ENCODE results near the gene LAMB3. TPM values are rescaled to one million over a fixed set of nuclear protein-coding genes. Genes with fewer than 3 reads are reported as not detected.

Gene LAMB3
- total and polyA plus RNA-seq, 10 of the 15 experiments (the other 5 are each of a cell fraction or from before 2014, with no cell fraction given) = 0.04 to 1.8 (median 0.10) TPM; not detected in 1

GRCh38 chr1:209610631-209610905, 41.7 kb downstream of the LAMB3 start:
- in situ Hi-C loops (cut with MboI) = no loop called here
- FAIRE-seq = no peak

More at GRCh38 chr1:209610631-209610905, 41.7 kb downstream of the LAMB3 start:
- RAD21 ChIA-PET (ENCODE audit: unreplicated experiment) = interaction anchor here (0.9 to 1.4 kb wide), 2 partner anchors 8 to 9 kb away, joined by 3 to 5 read pairs; no protein-coding TSS in a partner anchor
- SMC1A ChIA-PET (ENCODE audit: uncharacterized antibody, unreplicated experiment) = interaction anchor here (0.8 to 1.2 kb wide), 4 partner anchors 9 to 43 kb away, joined by 3 to 5 read pairs (median 4); no protein-coding TSS in a partner anchor
- intact Hi-C loops (cut with micrococcal nuclease; ENCODE audit: unreplicated experiment) = no loop called here
- POLR2A ChIA-PET = no interaction called here
- Histone ChIP-seq H3K9me3 (replicated peaks; ENCODE audit: control insufficient read depth, insufficient read depth, low read length) (no peaks in the 10 kb centered on the region), H3K27me3 (replicated peaks in 1 of 2; ENCODE audit: control insufficient read depth in 2 of 2, insufficient read depth in 2 of 2, low read length in 1 of 2) (peaks cover 1 to 7% of the 10 kb centered on the region in 2 experiments; a peak in 2 of 4 replicates), H2AFZ (ENCODE audit: control insufficient read depth, low read depth, low read length) (no peak overlapping the region), H3K4me2 (ENCODE audit: control insufficient read depth, insufficient read depth) (no peak overlapping the region), H3K9ac (ENCODE audit: control insufficient read depth, insufficient read depth, low read length) (no peak overlapping the region), H4K20me1 (ENCODE audit: control insufficient read depth, insufficient read depth) (no peaks in the 10 kb centered on the region), H3K4me3 (no peak overlapping the region), H3K4me1 (ENCODE audit: control insufficient read depth, insufficient read depth, low read length) (peaks cover 10% of the 10 kb centered on the region), H3K79me2 (ENCODE audit: control insufficient read depth, insufficient read depth, low read length) (no peaks in the 10 kb centered on the region), H3K27ac (ENCODE audit: control insufficient read depth, insufficient read depth) (no peak overlapping the region), H3K36me3 (ENCODE audit: control insufficient read depth in 2 of 2, insufficient read depth in 2 of 2, low read length in 1 of 2) (no peaks in the 10 kb centered on the region)
- no peak for DNase-seq (ENCODE audit: low read depth, low spot score)
- BruUV-seq (replicated peaks) = no TSS peak
- ATAC-seq = no peak
- 8% methylated on average over 3 of the region's 3 CpGs for WGBS (ENCODE audit: insufficient coverage, insufficient replicate concordance, low lambda C conversion rate, missing lambda C conversion rate)
- CTCF ChIA-PET = interaction anchor here (0.7 to 15.5 kb wide), 5 partner anchors 7 to 138 kb away, joined by 3 to 211 read pairs (median 9); no protein-coding TSS in a partner anchor
- no peak for TF ChIP-seq JUNB (IDR thresholded peaks at IDR 0.05)
- TF ChIP-seq MEF2A (IDR thresholded peaks at IDR 0.05; ENCODE audit: insufficient read depth, low read depth, low read length) = no peak
- TF ChIP-seq ZBED1 (IDR thresholded peaks at IDR 0.05; ENCODE audit: borderline replicate concordance) = no peak
- TF ChIP-seq CTCF (IDR thresholded peaks at IDR 0.05 in 2 of 3, conservative IDR thresholded peaks at IDR 0.05 in 1 of 3; ENCODE audit: control insufficient read depth in 2 of 3, extremely low read depth in 1 of 3, insufficient read depth in 1 of 3, low read depth in 3 of 3, low read length in 3 of 3) = no peak
- no peak for TF ChIP-seq CREB1 (IDR thresholded peaks at IDR 0.05; ENCODE audit: low read depth)
- no peak for TF ChIP-seq RAD21 (IDR thresholded peaks at IDR 0.05; ENCODE audit: insufficient read depth, low read depth, low read length)
- no peak for TF ChIP-seq SREBF2 (IDR thresholded peaks at IDR 0.05; ENCODE audit: low read length)
- TF ChIP-seq E2F4 (IDR thresholded peaks at IDR 0.05; ENCODE audit: low read depth, low read length) = no peak
- TF ChIP-seq PKNOX1 (IDR thresholded peaks at IDR 0.05) = no peak
- TF ChIP-seq, protein P1, sequence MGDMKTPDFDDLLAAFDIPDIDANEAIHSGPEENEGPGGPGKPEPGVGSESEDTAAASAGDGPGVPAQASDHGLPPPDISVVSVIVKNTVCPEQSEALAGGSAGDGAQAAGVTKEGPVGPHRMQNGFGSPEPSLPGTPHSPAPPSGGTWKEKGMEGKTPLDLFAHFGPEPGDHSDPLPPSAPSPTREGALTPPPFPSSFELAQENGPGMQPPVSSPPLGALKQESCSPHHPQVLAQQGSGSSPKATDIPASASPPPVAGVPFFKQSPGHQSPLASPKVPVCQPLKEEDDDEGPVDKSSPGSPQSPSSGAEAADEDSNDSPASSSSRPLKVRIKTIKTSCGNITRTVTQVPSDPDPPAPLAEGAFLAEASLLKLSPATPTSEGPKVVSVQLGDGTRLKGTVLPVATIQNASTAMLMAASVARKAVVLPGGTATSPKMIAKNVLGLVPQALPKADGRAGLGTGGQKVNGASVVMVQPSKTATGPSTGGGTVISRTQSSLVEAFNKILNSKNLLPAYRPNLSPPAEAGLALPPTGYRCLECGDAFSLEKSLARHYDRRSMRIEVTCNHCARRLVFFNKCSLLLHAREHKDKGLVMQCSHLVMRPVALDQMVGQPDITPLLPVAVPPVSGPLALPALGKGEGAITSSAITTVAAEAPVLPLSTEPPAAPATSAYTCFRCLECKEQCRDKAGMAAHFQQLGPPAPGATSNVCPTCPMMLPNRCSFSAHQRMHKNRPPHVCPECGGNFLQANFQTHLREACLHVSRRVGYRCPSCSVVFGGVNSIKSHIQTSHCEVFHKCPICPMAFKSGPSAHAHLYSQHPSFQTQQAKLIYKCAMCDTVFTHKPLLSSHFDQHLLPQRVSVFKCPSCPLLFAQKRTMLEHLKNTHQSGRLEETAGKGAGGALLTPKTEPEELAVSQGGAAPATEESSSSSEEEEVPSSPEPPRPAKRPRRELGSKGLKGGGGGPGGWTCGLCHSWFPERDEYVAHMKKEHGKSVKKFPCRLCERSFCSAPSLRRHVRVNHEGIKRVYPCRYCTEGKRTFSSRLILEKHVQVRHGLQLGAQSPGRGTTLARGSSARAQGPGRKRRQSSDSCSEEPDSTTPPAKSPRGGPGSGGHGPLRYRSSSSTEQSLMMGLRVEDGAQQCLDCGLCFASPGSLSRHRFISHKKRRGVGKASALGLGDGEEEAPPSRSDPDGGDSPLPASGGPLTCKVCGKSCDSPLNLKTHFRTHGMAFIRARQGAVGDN (IDR thresholded peaks at IDR 0.05) = no peak
